ENCODE data around the gene SNED1.

GRCh38 chr2:241070361-241070760, 71.9 kb downstream of the SNED1 start:
- TF ChIP-seq EZH2 (IDR thresholded peaks at IDR 0.05; ENCODE audit: borderline replicate concordance, low read depth, low read length, severe bottlenecking) (no peak), CTCF (IDR thresholded peaks at IDR 0.05; ENCODE audit: borderline replicate concordance, extremely low read depth, low read length, poor library complexity, severe bottlenecking) (no peak)
